Endothelial cell of umbilical vein (primary cell): ENCODE data around the gene PGP.

ENCODE experiments used
- CTCF ChIP-seq, 2 donors: IDR thresholded peaks; 1 replicate in 1 of 2; 2 replicates in 1 of 2; pipeline ENCODE4 v1.5.1; 2011; ENCODE audit warnings: low read length in 2 of 2, mild to moderate bottlenecking in 2 of 2, moderate library complexity in 2 of 2, control low read depth in 1 of 2, inconsistent platforms in 1 of 2, low read depth in 1 of 2; ENCODE audit not compliant: insufficient read depth in 1 of 2; ENCODE audit errors: extremely low read depth in 1 of 2
- FOS ChIP-seq: IDR thresholded peaks from 2 replicates; pipeline ENCODE4 v1.6.1; 2011; ENCODE audit warnings: mild to moderate bottlenecking, low read length, moderate library complexity, borderline replicate concordance; ENCODE audit not compliant: insufficient read depth
- MYC ChIP-seq: IDR thresholded peaks from one replicate; pipeline ENCODE4 v1.6.1; 2011; ENCODE audit warnings: mild to moderate bottlenecking, low read depth, low read length
- POLR2A ChIP-seq: IDR thresholded peaks from 2 replicates; pipeline ENCODE4 v1.6.1; 2012; ENCODE audit warnings: low read depth, mild to moderate bottlenecking, control low read depth, low read length
- POLR2AphosphoS5 ChIP-seq: IDR thresholded peaks from 2 replicates; pipeline ENCODE4 v1.6.1; 2012; ENCODE audit warnings: low read depth, mild to moderate bottlenecking, control low read depth, low read length, moderate library complexity; ENCODE audit not compliant: insufficient read depth

GRCh38 chr16:2246301-2246885, 31.8 kb upstream of the PGP start:
- TF ChIP-seq CTCF (IDR thresholded peaks at IDR 0.05; ENCODE audit: extremely low read depth in 1 of 2, insufficient read depth in 1 of 2, low read depth in 1 of 2, low read length in 2 of 2), result no peak
- TF ChIP-seq POLR2A, result no peak
- no peak for TF ChIP-seq POLR2AphosphoS5
- no peak for TF ChIP-seq FOS
- no peak for TF ChIP-seq MYC
